22Rv1 (cell line): Measurements from ENCODE around the gene ATP1B1.

ENCODE experiments used
- H3K27ac ChIP-seq: fragments of 450-650 bp; 2 replicates; pipeline ENCODE4 v1.5.1; 2017
- CTCF ChIP-seq: fragments of 450-650 bp; IDR thresholded peaks from 2 replicates; pipeline ENCODE4 v1.5.1; 2017; ENCODE audit warnings: mild to moderate bottlenecking
- ZFX ChIP-seq: fragments of 450-650 bp; IDR thresholded peaks from 2 replicates; pipeline ENCODE4 v1.6.1; 2017; ENCODE audit warnings: antibody characterized with exemption, borderline replicate concordance

ATP1B1 gene

GRCh38 chr1:169130683-169131082 lies 24.2 kb downstream of the ATP1B1 start:
- TF ChIP-seq ZFX (no peak), CTCF (no peak)
- no peak overlapping the region for H3K27ac ChIP-seq

GRCh38 chr1:169132512-169133227 lies 26.2 kb downstream of the ATP1B1 start:
- TF ChIP-seq ZFX (no peak), CTCF (no peak)

GRCh38 chr1:169133228-169133576 lies 26.7 kb downstream of the ATP1B1 start:
- no peak overlapping the region for H3K27ac ChIP-seq
- TF ChIP-seq ZFX, result no peak
- TF ChIP-seq CTCF, result no peak

More at GRCh38 chr1:169132512-169133227, 26.2 kb downstream of the ATP1B1 start:
- H3K27ac ChIP-seq, result no peak overlapping the region

- TF ChIP-seq ZFX (no peak), CTCF (0 out of 2 replicates have a peak, but pooled peaks have one; percentile 3)
Measured at GRCh38 chr1:169133801-169134502, 27.5 kb downstream of the ATP1B1 start.

GRCh38 chr1:169137357-169137756 lies 30.9 kb downstream of the ATP1B1 start:
- TF ChIP-seq CTCF (no peak), ZFX (no peak)
- no peak overlapping the region for H3K27ac ChIP-seq

More at GRCh38 chr1:169133801-169134502, 27.5 kb downstream of the ATP1B1 start:
- H3K27ac ChIP-seq, result no peak overlapping the region

- TF ChIP-seq ZFX, result no peak
- TF ChIP-seq CTCF, result no peak
- H3K27ac ChIP-seq, result no peak overlapping the region
Measured at GRCh38 chr1:169138866-169139670, 32.6 kb downstream of the ATP1B1 start.
